Nephron (organoid): ENCODE measurements around the gene MAP4.
A peak's percentile ranks its signal among the peaks of the same experiment; 100 is the strongest.
"Not testable (repeated sequence)": the region's sequence is repeated elsewhere in the genome, so short reads cannot be mapped to it uniquely, and the experiment has no call there.

Experiments
- H3K27ac Mint-ChIP-seq, 3 experiments: 2 replicates each; pipeline ENCODE4 v1.8.0; 2020; ENCODE audit warnings: mixed read lengths in 3 of 3, mild to moderate bottlenecking in 2 of 3, moderate library complexity in 1 of 3
- H3K27me3 Mint-ChIP-seq: 2 replicates; pipeline ENCODE4 v1.8.0; 2021; ENCODE audit warnings: low read depth, mild to moderate bottlenecking, moderate library complexity, mixed read lengths
- H3K36me3 Mint-ChIP-seq: 2 replicates; pipeline ENCODE4 v1.8.0; 2020; ENCODE audit warnings: low read depth, mixed read lengths
- H3K4me1 Mint-ChIP-seq: 2 replicates; pipeline ENCODE4 v1.8.0; 2020; ENCODE audit warnings: mixed read lengths
- H3K4me3 Mint-ChIP-seq, 3 experiments: 2 replicates each; pipeline ENCODE4 v1.8.0; 2020; ENCODE audit warnings: mild to moderate bottlenecking in 3 of 3, mixed read lengths in 3 of 3, moderate library complexity in 2 of 3
- H3K9me3 Mint-ChIP-seq: 2 replicates; pipeline ENCODE4 v1.8.0; 2020; ENCODE audit warnings: mixed read lengths
- TF ChIP-seq, protein P1 (sequence below), 3 experiments: fragments of 200-600 bp; sonication (generic); IDR thresholded peaks; one replicate each; pipeline ENCODE4 v1.5.0; 2021; ENCODE audit warnings: antibody characterized with exemption in 3 of 3; ENCODE audit not compliant: unreplicated experiment in 3 of 3

Gene MAP4

GRCh38 chr3:47890126-47890827, 125.9 kb downstream of the MAP4 start:
- peak overlapping the region; percentile 93 to 97 (median 94) for H3K27ac Mint-ChIP-seq
- H3K9me3 Mint-ChIP-seq, result no peaks in the 10 kb centered on the region
- TF ChIP-seq, protein P1, sequence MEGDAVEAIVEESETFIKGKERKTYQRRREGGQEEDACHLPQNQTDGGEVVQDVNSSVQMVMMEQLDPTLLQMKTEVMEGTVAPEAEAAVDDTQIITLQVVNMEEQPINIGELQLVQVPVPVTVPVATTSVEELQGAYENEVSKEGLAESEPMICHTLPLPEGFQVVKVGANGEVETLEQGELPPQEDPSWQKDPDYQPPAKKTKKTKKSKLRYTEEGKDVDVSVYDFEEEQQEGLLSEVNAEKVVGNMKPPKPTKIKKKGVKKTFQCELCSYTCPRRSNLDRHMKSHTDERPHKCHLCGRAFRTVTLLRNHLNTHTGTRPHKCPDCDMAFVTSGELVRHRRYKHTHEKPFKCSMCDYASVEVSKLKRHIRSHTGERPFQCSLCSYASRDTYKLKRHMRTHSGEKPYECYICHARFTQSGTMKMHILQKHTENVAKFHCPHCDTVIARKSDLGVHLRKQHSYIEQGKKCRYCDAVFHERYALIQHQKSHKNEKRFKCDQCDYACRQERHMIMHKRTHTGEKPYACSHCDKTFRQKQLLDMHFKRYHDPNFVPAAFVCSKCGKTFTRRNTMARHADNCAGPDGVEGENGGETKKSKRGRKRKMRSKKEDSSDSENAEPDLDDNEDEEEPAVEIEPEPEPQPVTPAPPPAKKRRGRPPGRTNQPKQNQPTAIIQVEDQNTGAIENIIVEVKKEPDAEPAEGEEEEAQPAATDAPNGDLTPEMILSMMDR (IDR thresholded peaks at IDR 0.05; ENCODE audit: unreplicated experiment in 3 of 3), result no peak
- peak overlapping the region; percentile 36 to 69 (median 62) for H3K4me3 Mint-ChIP-seq
- H3K4me1 Mint-ChIP-seq, result peaks cover 51% of the 10 kb centered on the region
- peaks cover 54% of the 10 kb centered on the region for H3K36me3 Mint-ChIP-seq
- H3K27me3 Mint-ChIP-seq, result no peaks in the 10 kb centered on the region

DNA sequence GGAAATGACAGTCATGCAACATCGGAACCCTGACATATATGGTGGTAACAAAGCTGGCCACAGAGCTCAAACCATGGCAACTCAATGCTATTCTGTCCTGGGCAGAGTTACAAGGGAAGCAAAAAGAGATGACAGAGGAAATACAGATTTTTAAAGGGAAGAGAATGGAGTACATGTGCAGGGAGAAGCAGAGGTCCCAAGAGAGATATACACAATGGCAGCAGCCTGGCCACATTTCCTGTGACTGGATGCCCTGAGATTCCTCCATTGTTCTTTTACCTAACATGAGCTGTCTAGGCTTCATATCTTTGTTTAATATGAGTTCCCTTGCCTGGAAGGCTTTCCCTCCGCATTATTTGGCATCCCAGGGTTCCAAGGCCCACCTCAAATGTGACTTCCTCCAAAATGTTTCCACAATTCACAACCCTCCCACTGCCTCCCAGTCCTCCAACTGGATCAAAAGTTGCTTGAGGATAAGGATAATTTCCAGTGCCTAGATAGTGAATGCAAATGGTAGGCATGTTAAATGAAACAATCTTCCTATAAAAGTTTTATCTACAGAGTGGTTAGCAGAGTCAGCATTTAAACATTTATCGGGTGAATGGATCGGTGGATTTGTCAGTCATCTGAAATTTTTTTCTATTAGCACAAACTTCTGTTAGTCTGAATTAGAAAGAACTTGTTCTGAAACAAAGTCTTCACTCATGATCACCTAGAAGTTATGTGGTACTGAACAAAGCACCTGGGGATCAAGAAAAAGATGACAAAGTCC, 127.0 kb downstream of the MAP4 start:
- Mint-ChIP-seq H3K4me3 (peak overlapping the region in 1 of 3 experiments; percentile 49), H3K27me3 (no peaks in the 10 kb centered on the region), H3K27ac (peak overlapping the region; percentile 93 to 97 (median 94)), H3K9me3 (no peaks in the 10 kb centered on the region), H3K36me3 (peaks cover 60% of the 10 kb centered on the region), H3K4me1 (peaks cover 51% of the 10 kb centered on the region)
- TF ChIP-seq, protein P1 (IDR thresholded peaks at IDR 0.05; ENCODE audit: unreplicated experiment in 3 of 3), result no peak

DNA sequence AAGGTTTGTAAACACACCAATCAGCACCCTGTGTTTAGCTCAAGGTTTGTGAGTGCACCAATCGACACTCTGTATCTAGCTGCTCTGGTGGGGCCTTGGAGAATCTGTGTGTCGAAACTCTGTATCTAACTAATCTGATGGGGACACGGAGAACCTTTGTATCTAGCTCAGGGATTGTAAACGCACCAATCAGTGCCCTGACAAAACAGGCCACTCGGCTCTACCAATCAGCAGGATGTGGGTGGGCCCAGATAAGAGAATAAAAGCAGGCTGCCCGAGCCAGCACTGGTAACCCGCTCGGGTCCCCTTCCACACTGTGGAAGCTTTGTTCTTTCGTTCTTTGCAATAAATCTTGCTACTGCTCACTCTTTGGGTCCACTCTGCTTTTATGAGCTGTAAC, 128.2 kb downstream of the MAP4 start:
- not testable (repeated sequence) for H3K27me3 Mint-ChIP-seq, H3K9me3 Mint-ChIP-seq, H3K4me3 Mint-ChIP-seq
- Mint-ChIP-seq H3K36me3 (peaks cover 65% of the 10 kb centered on the region), H3K4me1 (peaks cover 46% of the 10 kb centered on the region), H3K27ac (peak overlapping the region; percentile 28 to 97 (median 94))

- Mint-ChIP-seq H3K27me3 (no peaks in the 10 kb centered on the region), H3K36me3 (peaks cover 67% of the 10 kb centered on the region), H3K27ac (no peak overlapping the region), H3K4me3 (no peak overlapping the region), H3K4me1 (peaks cover 18% of the 10 kb centered on the region), H3K9me3 (no peaks in the 10 kb centered on the region)
- TF ChIP-seq, protein P1 (IDR thresholded peaks at IDR 0.05; ENCODE audit: unreplicated experiment in 3 of 3), result no peak
These were observed 131.0 kb downstream of the MAP4 start for GRCh38 chr3:47885168-47885567.

GRCh38 chr3:47884603-47885002, 131.6 kb downstream of the MAP4 start:
- Mint-ChIP-seq H3K27ac (no peak overlapping the region), H3K4me3 (no peak overlapping the region), H3K4me1 (peaks cover 13% of the 10 kb centered on the region), H3K9me3 (no peaks in the 10 kb centered on the region), H3K27me3 (no peaks in the 10 kb centered on the region), H3K36me3 (peaks cover 66% of the 10 kb centered on the region)
- TF ChIP-seq, protein P1 (IDR thresholded peaks at IDR 0.05; ENCODE audit: unreplicated experiment in 3 of 3), result no peak

DNA sequence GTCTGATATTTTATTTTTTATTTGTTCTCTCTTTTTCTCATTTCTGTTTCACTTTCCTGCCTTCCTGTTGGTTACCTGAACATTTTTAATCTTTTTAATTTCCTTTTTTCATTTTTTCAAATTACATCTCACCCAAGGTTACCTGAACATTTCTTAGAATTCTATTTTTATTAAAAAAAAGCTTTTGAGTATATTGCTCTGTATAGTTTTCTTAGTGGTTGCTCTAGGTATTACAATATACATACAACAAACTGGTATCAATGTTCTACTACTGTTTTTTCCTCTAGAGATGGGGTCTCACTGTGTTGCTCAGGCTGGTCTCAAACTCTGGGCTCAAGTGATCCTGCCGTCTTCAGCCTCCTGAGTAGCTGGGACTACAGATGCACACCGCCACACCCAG, 133.9 kb downstream of the MAP4 start:
- no peaks in the 10 kb centered on the region for H3K27me3 Mint-ChIP-seq
- H3K9me3 Mint-ChIP-seq, result no peaks in the 10 kb centered on the region
- H3K4me3 Mint-ChIP-seq, result no peak overlapping the region
- TF ChIP-seq, protein P1 (IDR thresholded peaks at IDR 0.05; ENCODE audit: unreplicated experiment in 3 of 3), result peak in 2 of 3 experiments; percentile 10 to 30
- H3K36me3 Mint-ChIP-seq, result peaks cover 46% of the 10 kb centered on the region
- H3K4me1 Mint-ChIP-seq, result no peaks in the 10 kb centered on the region
- H3K27ac Mint-ChIP-seq, result no peak overlapping the region
